Neural cell (in vitro differentiated cells): ENCODE measurements around the gene TNS4. TPM values are rescaled to one million over a fixed set of nuclear protein-coding genes. Genes with fewer than 3 reads are reported as not detected.

Source experiments
- H2AFZ ChIP-seq: fragments of 200-600, 300-800 bp; sonication (generic), shearing (Covaris generic); 2 replicates; pipeline ENCODE4 v1.6.0; 2014; ENCODE audit warnings: low read depth, mild to moderate bottlenecking, antibody characterized with exemption, low read length, moderate library complexity
- H3F3A ChIP-seq: fragments of 200-600 bp; shearing (Covaris generic); 2 replicates; pipeline ENCODE4 v1.6.1; 2016; ENCODE audit warnings: mild to moderate bottlenecking, moderate library complexity, mixed read lengths, antibody characterized with exemption, low read length; ENCODE audit not compliant: insufficient read depth, poor library complexity, severe bottlenecking
- H3K27ac ChIP-seq: fragments of 200-600, 300-800 bp; sonication (generic), shearing (Covaris generic); 2 replicates; pipeline ENCODE4 v1.5.1; 2014; ENCODE audit warnings: mild to moderate bottlenecking, low read length, moderate library complexity
- H3K27me3 ChIP-seq: fragments of 300-800, 200-600 bp; sonication (generic), shearing (Covaris generic); 2 replicates; pipeline ENCODE4 v1.6.0; 2014; ENCODE audit warnings: mild to moderate bottlenecking, low read depth, low read length, moderate library complexity; ENCODE audit not compliant: insufficient read depth
- H3K36me3 ChIP-seq: fragments of 300-800, 200-600 bp; sonication (generic), shearing (Covaris generic); 2 replicates; pipeline ENCODE4 v1.5.1; 2014; ENCODE audit warnings: mild to moderate bottlenecking, antibody characterized with exemption, low read length, moderate library complexity; ENCODE audit not compliant: insufficient read depth
- H3K4me2 ChIP-seq: fragments of 300-800, 200-600 bp; sonication (generic), shearing (Covaris generic); 2 replicates; pipeline ENCODE4 v1.6.0; 2014; ENCODE audit warnings: mild to moderate bottlenecking, low read length
- H3K4me3 ChIP-seq: fragments of 300-800, 200-600 bp; sonication (generic), shearing (Covaris generic); 2 replicates; pipeline ENCODE4 v1.5.1; 2014; ENCODE audit warnings: mild to moderate bottlenecking, low read length, moderate library complexity
- H3K79me2 ChIP-seq: fragments of 200-600 bp; shearing (Covaris generic); replicated peaks from 2 replicates; pipeline ENCODE4 v1.6.0; 2014; ENCODE audit warnings: mild to moderate bottlenecking, low read length, moderate library complexity; ENCODE audit not compliant: insufficient read depth
- H3K9ac ChIP-seq: fragments of 300-800, 200-600 bp; sonication (generic), shearing (Covaris generic); 2 replicates; pipeline ENCODE4 v1.6.1; 2016; ENCODE audit warnings: mild to moderate bottlenecking, low read length, mixed read lengths
- H3K9me2 ChIP-seq: fragments of 200-600 bp; shearing (Covaris generic); 2 replicates; pipeline ENCODE4 v1.6.1; 2016; ENCODE audit warnings: mild to moderate bottlenecking, low read length, mixed read lengths; ENCODE audit not compliant: insufficient read depth
- H3K9me3 ChIP-seq: fragments of 200-600, 300-800 bp; sonication (generic), shearing (Covaris generic); 2 replicates; pipeline ENCODE4 v1.6.1; 2016; ENCODE audit warnings: mild to moderate bottlenecking, mixed run types, low read length, moderate library complexity, mixed read lengths
- H4K20me1 ChIP-seq: fragments of 200-600 bp; shearing (Covaris generic); 2 replicates; pipeline ENCODE4 v1.6.1; 2016; ENCODE audit warnings: mild to moderate bottlenecking, mixed run types; ENCODE audit not compliant: insufficient read depth
- EP300 ChIP-seq: fragments of 450-650 bp; conservative IDR thresholded peaks from 2 replicates; pipeline ENCODE4 v1.6.1; 2014; ENCODE audit warnings: antibody characterized with exemption, mild to moderate bottlenecking, moderate library complexity; ENCODE audit not compliant: poor library complexity, severe bottlenecking
- EZH2 ChIP-seq: fragments of 200-600, 300-800 bp; shearing (Covaris generic), sonication (generic); IDR thresholded peaks from 2 replicates; pipeline ENCODE4 v1.6.1; 2014; ENCODE audit warnings: antibody characterized with exemption, low read length, borderline replicate concordance, mild to moderate bottlenecking; ENCODE audit not compliant: insufficient read depth, poor library complexity, severe bottlenecking
- MXI1 ChIP-seq: fragments of 450-650 bp; conservative IDR thresholded peaks from 2 replicates; pipeline ENCODE4 v1.6.1; 2014; ENCODE audit warnings: antibody characterized with exemption, mild to moderate bottlenecking; ENCODE audit not compliant: poor library complexity, severe bottlenecking
- POLR2AphosphoS5 ChIP-seq: IDR thresholded peaks from 2 replicates; pipeline ENCODE4 v1.6.1; 2012
- RAD21 ChIP-seq: fragments of 450-650 bp; conservative IDR thresholded peaks from 2 replicates; pipeline ENCODE4 v1.6.1; 2014; ENCODE audit warnings: antibody characterized with exemption, mild to moderate bottlenecking, moderate library complexity
- SMC3 ChIP-seq: fragments of 450-650 bp; conservative IDR thresholded peaks from 2 replicates; pipeline ENCODE4 v1.6.1; 2014; ENCODE audit warnings: antibody characterized with exemption, mild to moderate bottlenecking, moderate library complexity; ENCODE audit not compliant: poor library complexity
- TAF1 ChIP-seq: IDR thresholded peaks from 2 replicates; pipeline ENCODE4 v1.6.1; 2012; ENCODE audit warnings: low read depth
- polyA plus RNA-seq: library from polyadenylated mRNA; depleted of rRNA; stranded (reverse); fragments of >200 nt; gene quantifications from 2 replicates; pipeline ENCODE4 v1.2.3, GENCODE V29; 2014
- TF ChIP-seq, protein P1 (sequence below): IDR thresholded peaks from 2 replicates; pipeline ENCODE4 v1.6.1; 2012; ENCODE audit warnings: borderline replicate concordance
- TF ChIP-seq, protein P2 (sequence below): fragments of 450-650 bp; IDR thresholded peaks from 2 replicates; pipeline ENCODE4 v1.5.1; 2014; ENCODE audit warnings: antibody characterized with exemption, mild to moderate bottlenecking, moderate library complexity; ENCODE audit not compliant: poor library complexity, severe bottlenecking

The TNS4 gene
- polyA plus RNA-seq, 1 donor from 2014 or later = not detected

DNA sequence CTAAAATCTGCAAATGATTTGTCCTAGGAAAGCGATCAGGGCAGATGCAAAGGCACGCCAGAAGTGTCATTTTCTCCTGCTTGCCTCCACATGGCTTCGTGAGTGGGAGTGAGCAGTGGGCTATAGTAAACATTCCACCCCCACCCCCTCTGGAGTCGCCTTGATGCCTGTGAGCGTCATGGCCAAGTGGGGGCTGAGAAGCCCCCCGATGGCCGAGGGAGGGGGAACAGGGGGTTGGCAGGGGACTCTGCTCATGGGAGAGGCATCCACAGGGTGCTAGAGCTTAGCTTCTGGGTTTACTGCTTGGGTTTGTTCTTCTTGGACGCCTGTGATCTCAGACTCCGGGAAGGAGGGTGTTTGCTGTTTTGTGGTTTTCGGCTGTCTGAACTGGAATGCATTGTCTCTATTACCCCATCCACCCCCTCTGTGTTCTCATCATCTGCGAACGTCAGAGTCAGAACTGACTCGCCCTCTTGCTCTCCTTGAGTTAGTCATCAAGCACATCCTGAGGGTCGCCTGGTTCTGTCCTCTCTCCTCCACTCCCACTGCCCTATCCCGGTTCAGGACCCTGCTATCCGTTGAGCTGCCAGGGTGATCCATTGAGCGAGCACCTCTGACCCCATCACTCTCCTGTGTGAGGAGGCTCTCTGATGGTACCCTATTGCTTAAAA is 15.4 kb downstream of the TNS4 start:
- Histone ChIP-seq H2AFZ (no peak overlapping the region), H4K20me1 (no peaks in the 10 kb centered on the region), H3K9ac (no peak overlapping the region), H3K9me2 (no peaks in the 10 kb centered on the region), H3K4me2 (no peak overlapping the region), H3K27ac (no peak overlapping the region), H3F3A (no peaks in the 10 kb centered on the region), H3K27me3 (no peaks in the 10 kb centered on the region), H3K36me3 (no peaks in the 10 kb centered on the region), H3K9me3 (no peaks in the 10 kb centered on the region), H3K79me2 (no peaks in the 10 kb centered on the region), H3K4me3 (no peak overlapping the region)
- TF ChIP-seq, protein P1, sequence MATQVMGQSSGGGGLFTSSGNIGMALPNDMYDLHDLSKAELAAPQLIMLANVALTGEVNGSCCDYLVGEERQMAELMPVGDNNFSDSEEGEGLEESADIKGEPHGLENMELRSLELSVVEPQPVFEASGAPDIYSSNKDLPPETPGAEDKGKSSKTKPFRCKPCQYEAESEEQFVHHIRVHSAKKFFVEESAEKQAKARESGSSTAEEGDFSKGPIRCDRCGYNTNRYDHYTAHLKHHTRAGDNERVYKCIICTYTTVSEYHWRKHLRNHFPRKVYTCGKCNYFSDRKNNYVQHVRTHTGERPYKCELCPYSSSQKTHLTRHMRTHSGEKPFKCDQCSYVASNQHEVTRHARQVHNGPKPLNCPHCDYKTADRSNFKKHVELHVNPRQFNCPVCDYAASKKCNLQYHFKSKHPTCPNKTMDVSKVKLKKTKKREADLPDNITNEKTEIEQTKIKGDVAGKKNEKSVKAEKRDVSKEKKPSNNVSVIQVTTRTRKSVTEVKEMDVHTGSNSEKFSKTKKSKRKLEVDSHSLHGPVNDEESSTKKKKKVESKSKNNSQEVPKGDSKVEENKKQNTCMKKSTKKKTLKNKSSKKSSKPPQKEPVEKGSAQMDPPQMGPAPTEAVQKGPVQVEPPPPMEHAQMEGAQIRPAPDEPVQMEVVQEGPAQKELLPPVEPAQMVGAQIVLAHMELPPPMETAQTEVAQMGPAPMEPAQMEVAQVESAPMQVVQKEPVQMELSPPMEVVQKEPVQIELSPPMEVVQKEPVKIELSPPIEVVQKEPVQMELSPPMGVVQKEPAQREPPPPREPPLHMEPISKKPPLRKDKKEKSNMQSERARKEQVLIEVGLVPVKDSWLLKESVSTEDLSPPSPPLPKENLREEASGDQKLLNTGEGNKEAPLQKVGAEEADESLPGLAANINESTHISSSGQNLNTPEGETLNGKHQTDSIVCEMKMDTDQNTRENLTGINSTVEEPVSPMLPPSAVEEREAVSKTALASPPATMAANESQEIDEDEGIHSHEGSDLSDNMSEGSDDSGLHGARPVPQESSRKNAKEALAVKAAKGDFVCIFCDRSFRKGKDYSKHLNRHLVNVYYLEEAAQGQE = no peak
- TF ChIP-seq TAF1 (no peak), SMC3 (no peak), MXI1 (no peak), RAD21 (no peak), EP300 (no peak), EZH2 (no peak), POLR2AphosphoS5 (no peak)
- TF ChIP-seq, protein P2, sequence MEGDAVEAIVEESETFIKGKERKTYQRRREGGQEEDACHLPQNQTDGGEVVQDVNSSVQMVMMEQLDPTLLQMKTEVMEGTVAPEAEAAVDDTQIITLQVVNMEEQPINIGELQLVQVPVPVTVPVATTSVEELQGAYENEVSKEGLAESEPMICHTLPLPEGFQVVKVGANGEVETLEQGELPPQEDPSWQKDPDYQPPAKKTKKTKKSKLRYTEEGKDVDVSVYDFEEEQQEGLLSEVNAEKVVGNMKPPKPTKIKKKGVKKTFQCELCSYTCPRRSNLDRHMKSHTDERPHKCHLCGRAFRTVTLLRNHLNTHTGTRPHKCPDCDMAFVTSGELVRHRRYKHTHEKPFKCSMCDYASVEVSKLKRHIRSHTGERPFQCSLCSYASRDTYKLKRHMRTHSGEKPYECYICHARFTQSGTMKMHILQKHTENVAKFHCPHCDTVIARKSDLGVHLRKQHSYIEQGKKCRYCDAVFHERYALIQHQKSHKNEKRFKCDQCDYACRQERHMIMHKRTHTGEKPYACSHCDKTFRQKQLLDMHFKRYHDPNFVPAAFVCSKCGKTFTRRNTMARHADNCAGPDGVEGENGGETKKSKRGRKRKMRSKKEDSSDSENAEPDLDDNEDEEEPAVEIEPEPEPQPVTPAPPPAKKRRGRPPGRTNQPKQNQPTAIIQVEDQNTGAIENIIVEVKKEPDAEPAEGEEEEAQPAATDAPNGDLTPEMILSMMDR = no peak

DNA sequence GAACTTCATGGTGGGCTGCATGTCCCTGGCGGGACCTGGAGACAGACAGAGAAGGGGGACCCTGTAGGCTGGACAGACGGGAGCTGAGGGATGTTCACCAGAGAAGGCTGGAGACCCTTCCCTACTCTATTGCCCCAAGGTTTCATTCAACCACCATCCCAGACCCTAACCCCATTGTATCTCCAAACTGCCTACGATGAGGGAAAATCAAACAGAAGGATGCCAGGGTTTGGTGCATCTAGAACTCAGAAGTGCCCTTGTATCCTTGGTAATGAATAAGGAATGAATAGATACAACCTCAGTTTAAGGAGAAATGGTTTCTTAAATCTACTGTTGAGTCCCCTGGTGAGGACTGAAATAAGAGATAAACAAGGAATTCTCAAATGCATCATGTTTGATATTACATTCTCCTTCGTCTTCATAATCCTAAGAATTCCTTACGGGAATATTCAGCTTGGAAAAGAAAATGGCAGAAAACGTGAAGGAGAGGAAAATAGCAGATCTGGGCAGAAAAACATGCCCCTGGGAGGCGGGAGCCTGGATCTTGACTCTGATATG is 16.4 kb downstream of the TNS4 start:
- Histone ChIP-seq H3K27me3 (no peaks in the 10 kb centered on the region), H3K9me3 (no peaks in the 10 kb centered on the region), H3K36me3 (no peaks in the 10 kb centered on the region), H3K9me2 (no peaks in the 10 kb centered on the region), H3K79me2 (no peaks in the 10 kb centered on the region), H3K4me3 (no peak overlapping the region), H4K20me1 (no peaks in the 10 kb centered on the region), H3F3A (no peaks in the 10 kb centered on the region), H3K4me2 (no peak overlapping the region), H2AFZ (no peak overlapping the region), H3K27ac (no peak overlapping the region), H3K9ac (no peak overlapping the region)
- TF ChIP-seq TAF1 = no peak
- TF ChIP-seq SMC3 = no peak
